ENCODE data around the gene RECQL5. TPM values are rescaled to one million over a fixed set of nuclear protein-coding genes. Genes with fewer than 3 reads are reported as not detected.

RECQL5 gene
- total and polyA plus RNA-seq, 2 of the 8 experiments (the other 6 are each of a cell fraction or from before 2014, with no cell fraction given): 15.1 to 41.1 TPM

DNA sequence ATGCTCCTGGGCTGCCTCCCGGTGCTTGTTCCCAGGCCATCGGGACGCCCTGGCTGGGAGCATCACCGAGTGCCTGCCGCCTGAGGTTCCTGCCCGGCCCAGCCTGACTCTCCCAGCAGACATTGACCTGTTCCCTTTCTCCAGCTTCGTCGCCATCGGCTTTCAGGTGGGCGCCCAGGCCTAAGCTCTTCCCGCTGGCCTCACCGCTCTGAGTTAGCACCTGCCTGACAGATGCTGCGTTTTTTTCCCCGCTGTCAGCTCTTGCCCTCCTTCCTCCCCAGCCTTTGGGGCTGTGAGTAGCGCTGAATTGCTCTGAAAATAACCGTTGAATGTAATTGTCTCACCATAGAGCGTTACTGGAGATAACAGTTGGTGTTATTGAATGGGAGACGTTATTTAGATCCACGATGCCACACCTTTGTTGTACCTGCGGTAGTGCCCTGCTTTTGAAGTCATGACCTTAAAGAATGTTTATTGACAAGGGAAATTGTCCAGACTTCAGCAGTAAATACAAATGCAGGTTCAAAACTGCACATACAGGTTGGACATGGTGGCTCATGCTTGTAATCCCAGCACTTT is 55.0 kb downstream of the RECQL5 start:
- no peaks in the 10 kb centered on the region for H3K27me3 ChIP-seq (replicated peaks in 1 of 4; ENCODE audit: control insufficient read depth in 3 of 4, extremely low read depth in 1 of 4, insufficient read depth in 3 of 4, low read length in 3 of 4)
- no peak overlapping the region for H2AK5ac ChIP-seq (ENCODE audit: low read depth, low read length)
- FAIRE-seq: no peak
- no peak overlapping the region for H3K56ac ChIP-seq (replicated peaks; ENCODE audit: insufficient read length, low read depth, low read length)
- H3K23me2 ChIP-seq (ENCODE audit: low read depth, low read length): no peaks in the 10 kb centered on the region
- no peak overlapping the region for H2AFZ ChIP-seq (ENCODE audit: low read length)
- CTCF ChIA-PET (ENCODE audit: partially characterized antibody): interaction anchor here (0.6 to 59.2 kb wide), 6 partner anchors 12 to 402 kb away, joined by 3 to 2200 read pairs (median 16); partner anchors contain the start of genes RECQL5, SAP30BP, SMIM5 and TSEN54
- no peak overlapping the region for H3K18ac ChIP-seq (ENCODE audit: extremely low read depth, low read length)
- WGBS, 2 experiments (ENCODE audit: extremely low coverage in 1 of 2, insufficient coverage in 1 of 2, insufficient read length in 1 of 2, insufficient replicate concordance in 2 of 2, low coverage in 1 of 2, low lambda C conversion rate in 2 of 2, missing lambda C conversion rate in 1 of 2): 89% methylated on average over 20 of the region's 20 CpGs; no CpG with 5 or more reads in 1 of the 2 experiments
- H3K23ac ChIP-seq (ENCODE audit: insufficient read length): no peak overlapping the region
- H3K79me1 ChIP-seq (ENCODE audit: low read depth, low read length): no peaks in the 10 kb centered on the region
- H4K20me1 ChIP-seq (replicated peaks in 1 of 2; ENCODE audit: control insufficient read depth in 1 of 2, insufficient read depth in 2 of 2, low read length in 2 of 2): no peaks in the 10 kb centered on the region
- no peaks in the 10 kb centered on the region for H3K9me3 ChIP-seq (ENCODE audit: insufficient read depth in 2 of 2, low read depth in 1 of 2, low read length in 1 of 2)
- no peaks in the 10 kb centered on the region for H3K4me1 ChIP-seq (replicated peaks in 1 of 4; ENCODE audit: control insufficient read depth in 3 of 4, insufficient read depth in 4 of 4, low read length in 3 of 4)
- no peak overlapping the region for H2BK5ac ChIP-seq (ENCODE audit: low read depth, low read length)
- H3K14ac ChIP-seq (ENCODE audit: insufficient read length): no peak overlapping the region
- no peak overlapping the region for H3K4ac ChIP-seq (replicated peaks; ENCODE audit: insufficient read length, low read depth, low read length)
- no peak overlapping the region for H3K27ac ChIP-seq (ENCODE audit: low read depth, low read length)
- H2BK20ac ChIP-seq (ENCODE audit: low read length): no peak overlapping the region
- H4K8ac ChIP-seq (ENCODE audit: extremely low read depth, insufficient read depth, low read length): no peak overlapping the region
- H4K91ac ChIP-seq (replicated peaks; ENCODE audit: insufficient read length, low read length): no peak overlapping the region
- no peak overlapping the region for H3K4me2 ChIP-seq (ENCODE audit: insufficient read depth in 1 of 2, low read depth in 2 of 2, low read length in 2 of 2)
- H3K79me2 ChIP-seq (ENCODE audit: control insufficient read depth in 1 of 2, insufficient read depth in 2 of 2, low read length in 2 of 2): no peaks in the 10 kb centered on the region
- H2BK12ac ChIP-seq (ENCODE audit: low read depth, low read length): no peak overlapping the region
- no peak overlapping the region for H3K9ac ChIP-seq (replicated peaks in 1 of 4; ENCODE audit: extremely low read depth in 1 of 4, low read depth in 3 of 4, low read length in 3 of 4)
- H3K36me3 ChIP-seq (ENCODE audit: control insufficient read depth in 2 of 4, insufficient read depth in 4 of 4, low read length in 3 of 4): no peaks in the 10 kb centered on the region
- H2BK15ac ChIP-seq (ENCODE audit: low read length): 0 out of 2 replicates have a peak overlapping the region, but pooled peaks have one; percentile 46
- POLR2A ChIA-PET (ENCODE audit: partially characterized antibody): interaction anchor here (0.6 to 5.2 kb wide), 4 partner anchors 10 to 164 kb away, joined by 3 to 19 read pairs (median 4); no protein-coding TSS in a partner anchor
- no peak for DNase-seq (ENCODE audit: low read depth in 1 of 2, low spot score in 2 of 2)
- no peak overlapping the region for H2BK120ac ChIP-seq (replicated peaks; ENCODE audit: low read depth, low read length)
- H4K5ac ChIP-seq (ENCODE audit: insufficient read length, low read depth, low read length): no peak overlapping the region
- no peak overlapping the region for H3K4me3 ChIP-seq (ENCODE audit: extremely low read depth in 1 of 4, insufficient read depth in 2 of 4, low read depth in 3 of 4, low read length in 4 of 4)
- TF ChIP-seq SUZ12 (IDR thresholded peaks at IDR 0.05; ENCODE audit: low read length): no peak
- no peak for TF ChIP-seq POLR2A (IDR thresholded peaks at IDR 0.05; ENCODE audit: control extremely low read depth in 1 of 2, low read depth in 2 of 2, low read length in 2 of 2)
- TF ChIP-seq MAFK (IDR thresholded peaks at IDR 0.05; ENCODE audit: low read depth, low read length): no peak
- TF ChIP-seq FOSL1 (IDR thresholded peaks at IDR 0.05; ENCODE audit: insufficient read depth, low read depth, low read length): no peak
- TF ChIP-seq SP4 (IDR thresholded peaks at IDR 0.05; ENCODE audit: low read length): no peak
- no peak for TF ChIP-seq YY1 (IDR thresholded peaks at IDR 0.05; ENCODE audit: low read depth, low read length)
- no peak for TF ChIP-seq TBP (IDR thresholded peaks at IDR 0.05; ENCODE audit: low read depth, low read length)
- no peak for TF ChIP-seq HDAC6 (IDR thresholded peaks at IDR 0.05; ENCODE audit: low read depth, low read length)
- TF ChIP-seq JUND (IDR thresholded peaks at IDR 0.05; ENCODE audit: low read length): no peak
- TF ChIP-seq CBX8 (IDR thresholded peaks at IDR 0.05; ENCODE audit: borderline replicate concordance, low read depth, low read length): no peak
- TF ChIP-seq CHD1 (IDR thresholded peaks at IDR 0.05; ENCODE audit: low read depth, low read length): no peak
- no peak for TF ChIP-seq CTBP2 (IDR thresholded peaks at IDR 0.05; ENCODE audit: borderline replicate concordance, insufficient read depth, insufficient read length, low read length)
- no peak for TF ChIP-seq JUN (IDR thresholded peaks at IDR 0.05; ENCODE audit: low read depth, low read length)
- TF ChIP-seq SP1 (IDR thresholded peaks at IDR 0.05; ENCODE audit: low read depth, low read length): no peak

All from H1 (cell line).